ENCODE results near the gene INO80.

INO80 gene

DNA sequence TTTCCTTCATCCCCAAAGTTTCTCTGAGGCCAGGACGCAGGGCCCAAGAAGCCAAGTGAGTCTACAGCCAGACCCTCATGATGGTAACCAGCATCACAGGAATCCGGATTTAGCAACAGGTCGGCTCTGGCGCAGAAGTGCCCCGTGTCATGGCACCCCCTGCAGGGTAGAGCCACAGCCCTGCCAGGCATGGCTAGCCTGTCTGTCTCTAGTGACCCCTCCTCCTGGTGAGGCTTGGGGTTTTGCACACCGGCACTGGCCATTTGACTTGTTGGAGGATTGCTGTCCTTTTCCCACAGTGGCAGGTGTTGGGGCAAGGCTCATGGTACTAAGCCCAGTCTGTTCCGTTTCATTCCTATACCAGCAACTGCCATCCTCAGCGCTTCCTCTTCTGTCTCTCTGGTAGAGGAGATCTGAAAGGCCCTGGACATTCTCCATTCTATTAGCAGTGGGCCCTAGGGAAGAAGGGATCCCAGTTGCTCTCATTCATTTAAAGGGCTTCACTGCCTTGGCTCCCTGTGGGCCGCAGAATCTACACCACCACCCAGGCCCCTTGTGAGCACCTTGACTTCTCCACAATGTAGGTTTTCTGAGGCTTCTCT, 172.2 kb downstream of the INO80 start:
- no peak overlapping the region for H3K4me3 ChIP-seq (ENCODE audit: low read depth, low read length)
- DNase-seq (ENCODE audit: low read depth) = no peak
- TF ChIP-seq, protein P1, sequence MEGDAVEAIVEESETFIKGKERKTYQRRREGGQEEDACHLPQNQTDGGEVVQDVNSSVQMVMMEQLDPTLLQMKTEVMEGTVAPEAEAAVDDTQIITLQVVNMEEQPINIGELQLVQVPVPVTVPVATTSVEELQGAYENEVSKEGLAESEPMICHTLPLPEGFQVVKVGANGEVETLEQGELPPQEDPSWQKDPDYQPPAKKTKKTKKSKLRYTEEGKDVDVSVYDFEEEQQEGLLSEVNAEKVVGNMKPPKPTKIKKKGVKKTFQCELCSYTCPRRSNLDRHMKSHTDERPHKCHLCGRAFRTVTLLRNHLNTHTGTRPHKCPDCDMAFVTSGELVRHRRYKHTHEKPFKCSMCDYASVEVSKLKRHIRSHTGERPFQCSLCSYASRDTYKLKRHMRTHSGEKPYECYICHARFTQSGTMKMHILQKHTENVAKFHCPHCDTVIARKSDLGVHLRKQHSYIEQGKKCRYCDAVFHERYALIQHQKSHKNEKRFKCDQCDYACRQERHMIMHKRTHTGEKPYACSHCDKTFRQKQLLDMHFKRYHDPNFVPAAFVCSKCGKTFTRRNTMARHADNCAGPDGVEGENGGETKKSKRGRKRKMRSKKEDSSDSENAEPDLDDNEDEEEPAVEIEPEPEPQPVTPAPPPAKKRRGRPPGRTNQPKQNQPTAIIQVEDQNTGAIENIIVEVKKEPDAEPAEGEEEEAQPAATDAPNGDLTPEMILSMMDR (IDR thresholded peaks at IDR 0.05; ENCODE audit: insufficient read depth, low read depth, low read length, missing control alignments) = no peak

DNA sequence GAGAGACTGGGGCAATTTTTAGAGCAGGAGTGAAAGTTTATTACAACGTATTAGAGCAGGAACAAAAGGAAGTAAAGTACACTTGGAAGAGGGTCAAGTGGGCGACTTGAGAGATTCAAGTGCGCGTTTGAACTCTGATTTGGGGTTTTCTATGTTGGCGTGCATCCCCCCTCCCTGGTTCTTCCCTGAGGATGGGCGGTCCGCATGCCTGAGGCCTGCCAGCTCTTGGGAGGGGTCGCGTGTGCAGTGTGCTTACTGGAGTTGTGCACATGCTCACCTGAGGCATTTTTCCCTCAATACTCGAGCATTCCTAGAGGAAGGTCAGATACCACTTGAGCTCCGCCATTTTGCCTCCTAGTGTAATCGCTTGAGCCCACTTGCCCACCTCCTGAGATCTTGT, 173.2 kb downstream of the INO80 start:
- TF ChIP-seq, protein P1 (IDR thresholded peaks at IDR 0.05; ENCODE audit: insufficient read depth, low read depth, low read length, missing control alignments) = no peak
- H3K4me3 ChIP-seq (ENCODE audit: low read depth, low read length) = peak overlapping the region; percentile 59
- DNase-seq (ENCODE audit: low read depth) = no peak

DNA sequence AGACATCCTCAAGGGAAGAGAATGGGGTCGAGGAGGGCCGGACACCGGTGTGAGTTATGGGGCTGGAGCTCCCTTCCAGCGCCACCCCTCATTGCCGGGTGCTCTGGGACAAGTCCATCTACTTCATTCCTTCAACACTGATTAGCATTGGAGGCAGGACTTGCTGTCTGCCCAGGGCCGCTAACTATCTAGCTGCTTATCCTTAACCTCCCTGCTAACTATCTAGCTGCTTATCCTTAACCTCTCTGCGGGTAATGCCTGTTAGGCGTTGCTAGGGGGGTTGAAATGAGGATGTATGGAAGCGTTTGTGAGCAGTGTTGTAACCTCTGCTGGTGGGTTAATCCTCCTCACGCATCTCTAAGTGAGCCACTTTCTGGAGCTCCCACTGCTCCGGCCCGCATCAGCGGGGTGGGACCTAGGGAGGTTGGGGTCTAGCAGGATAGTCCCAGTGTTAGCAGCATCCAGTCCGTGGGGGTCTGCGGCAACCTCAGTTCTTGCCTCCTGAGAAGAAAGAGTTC, 173.7 kb downstream of the INO80 start:
- DNase-seq (ENCODE audit: low read depth) = no peak
- H3K4me3 ChIP-seq (ENCODE audit: low read depth, low read length) = peak overlapping the region; percentile 59
- TF ChIP-seq, protein P1 (IDR thresholded peaks at IDR 0.05; ENCODE audit: insufficient read depth, low read depth, low read length, missing control alignments) = no peak

DNA sequence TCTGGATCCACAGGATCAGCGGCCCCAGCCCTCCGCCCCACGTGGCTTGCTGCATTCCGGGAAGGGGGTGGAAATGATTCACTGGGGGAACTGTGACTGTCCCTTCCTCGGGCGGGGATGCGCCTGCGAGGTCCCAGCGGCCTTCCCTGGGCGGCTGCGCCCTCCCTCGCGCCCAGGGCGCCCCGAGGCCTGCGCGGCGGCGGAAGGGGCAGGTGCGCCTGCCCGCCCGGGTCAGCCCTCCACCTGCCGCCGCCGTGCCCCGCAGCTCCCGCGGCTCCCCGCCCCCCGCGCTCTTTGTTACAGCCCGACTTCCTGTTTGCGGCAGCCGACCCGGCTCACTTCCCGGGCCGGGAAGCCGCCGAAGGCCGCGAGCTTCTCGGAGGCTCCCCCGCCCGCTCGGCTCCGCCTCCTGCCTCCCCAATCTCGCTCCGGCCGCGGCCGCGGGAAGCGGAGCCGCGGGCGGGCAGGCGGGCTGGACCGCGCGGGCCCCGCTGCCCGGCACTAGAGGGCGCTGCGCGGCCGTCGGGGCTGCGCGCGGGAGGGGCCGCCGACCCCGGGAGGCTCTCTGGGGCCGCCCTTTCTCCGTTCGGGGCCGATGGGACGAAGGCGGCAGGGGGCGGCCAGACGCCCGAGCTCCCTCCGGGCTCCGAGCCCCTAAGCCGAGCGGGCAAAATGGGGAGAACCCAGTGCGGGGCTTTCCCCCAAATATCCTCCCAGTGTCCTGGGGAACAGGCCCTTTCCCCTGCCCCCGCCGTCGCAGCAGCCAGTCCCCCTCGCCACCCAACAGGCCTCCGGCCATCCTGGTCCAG, 174.3 kb downstream of the INO80 start:
- peak; percentile 90 for DNase-seq (ENCODE audit: low read depth)
- TF ChIP-seq, protein P1 (IDR thresholded peaks at IDR 0.05; ENCODE audit: insufficient read depth, low read depth, low read length, missing control alignments) = peak; percentile 70

DNA sequence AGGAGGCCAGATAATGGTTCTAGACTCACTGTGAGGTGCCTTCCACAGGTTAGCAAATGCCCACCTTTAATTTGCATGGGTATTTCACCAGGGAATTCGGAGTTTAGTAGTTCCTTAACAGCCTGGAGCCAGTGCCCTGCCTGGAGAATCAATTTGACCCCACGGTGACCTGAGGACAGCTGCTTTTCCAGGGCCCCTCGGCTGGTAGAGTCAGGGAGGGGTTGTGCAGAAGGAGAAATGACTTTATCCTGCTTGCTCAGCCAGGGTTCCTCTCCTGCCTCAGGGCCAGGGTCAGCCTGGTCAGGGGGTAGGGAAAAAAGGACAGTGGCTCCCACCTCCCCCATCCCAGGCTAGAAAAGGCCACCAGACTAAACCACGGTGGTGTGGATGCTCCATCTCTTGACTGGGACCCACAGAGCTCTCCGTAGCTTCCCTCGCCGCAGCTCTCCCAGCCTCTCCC, 175.0 kb downstream of the INO80 start:
- H3K4me3 ChIP-seq (ENCODE audit: low read depth, low read length) = peak overlapping the region; percentile 60
- DNase-seq (ENCODE audit: low read depth) = no peak
- TF ChIP-seq, protein P1 (IDR thresholded peaks at IDR 0.05; ENCODE audit: insufficient read depth, low read depth, low read length, missing control alignments) = no peak

More for the DNA sequence above, 174.3 kb downstream of the INO80 start:
- peak overlapping the region; percentile 60 for H3K4me3 ChIP-seq (ENCODE audit: low read depth, low read length)

DNA sequence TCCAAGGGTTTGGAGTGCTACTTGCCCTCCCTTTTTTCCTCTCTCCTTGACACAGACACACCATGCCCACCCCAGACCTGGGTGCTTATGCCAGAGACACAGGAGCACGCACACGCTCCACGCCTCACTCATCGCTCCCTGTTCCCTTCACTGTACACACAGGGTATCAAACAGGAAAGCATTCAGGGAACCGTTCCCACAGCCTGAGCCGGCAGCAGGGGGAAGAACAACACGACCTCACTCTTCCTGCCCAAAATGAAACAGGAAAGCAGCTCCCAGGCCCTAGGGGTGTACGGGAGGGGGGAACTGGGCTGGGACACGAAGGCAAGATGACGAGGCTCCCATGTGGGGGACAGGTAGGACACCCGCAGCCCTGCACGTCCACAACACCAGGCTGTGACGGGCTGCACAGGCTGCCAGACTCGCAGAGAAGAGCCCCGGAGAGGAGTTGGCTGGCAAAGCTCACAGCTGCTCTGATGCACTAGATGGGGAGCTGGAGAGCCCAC, 175.7 kb downstream of the INO80 start:
- peak overlapping the region; percentile 60 for H3K4me3 ChIP-seq (ENCODE audit: low read depth, low read length)
- TF ChIP-seq, protein P1 (IDR thresholded peaks at IDR 0.05; ENCODE audit: insufficient read depth, low read depth, low read length, missing control alignments) = no peak
- DNase-seq (ENCODE audit: low read depth) = peak; percentile 40
